ENCODE results near the gene PADI1.

The PADI1 gene

DNA sequence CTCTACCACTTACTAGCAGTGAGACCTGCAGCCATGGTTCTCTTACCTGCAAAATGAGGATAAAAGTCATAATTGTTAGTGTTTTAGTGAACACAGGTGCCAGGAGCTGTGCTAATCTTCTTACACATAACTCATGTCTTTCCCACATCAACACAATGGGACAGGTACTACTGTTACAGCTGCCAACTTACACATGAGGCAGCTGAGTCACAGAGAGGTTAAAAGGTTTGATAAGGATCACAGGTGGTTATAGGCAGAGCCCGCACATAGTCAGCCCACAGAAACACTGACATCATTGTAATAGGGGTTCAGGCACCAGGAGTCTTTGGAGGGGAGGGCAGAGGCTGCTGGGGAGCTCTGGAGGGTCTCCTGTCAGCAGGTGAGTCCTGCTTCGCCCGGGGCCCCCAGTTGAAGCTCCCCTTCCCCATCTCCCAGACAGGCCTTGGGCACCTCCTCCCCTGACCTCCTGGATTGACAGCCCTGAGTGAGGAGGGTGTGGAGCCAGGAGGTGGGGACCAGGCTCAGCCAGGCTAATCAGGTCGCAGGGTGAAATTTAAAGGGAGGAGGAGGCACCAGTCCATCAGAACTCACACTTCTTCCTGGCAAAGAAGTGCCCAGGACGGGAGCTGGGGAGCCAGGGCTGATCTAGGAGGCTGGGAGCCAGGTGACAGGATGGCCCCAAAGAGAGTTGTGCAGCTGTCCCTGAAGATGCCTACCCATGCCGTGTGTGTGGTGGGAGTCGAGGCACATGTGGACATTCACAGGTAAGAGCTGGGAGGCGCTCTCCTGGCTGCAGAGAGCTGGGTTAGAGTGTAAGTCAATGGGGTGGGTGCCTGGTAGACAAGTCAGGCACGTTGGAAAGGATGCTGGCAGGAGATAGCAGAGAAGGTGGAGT lies at the start of gene PADI1:
PADI1 (plus strand) TSS at position 583 of the 895 bp plus-strand sequence; CDS start at position 673, 90 bp downstream.
- no peak for DNase-seq

DNA sequence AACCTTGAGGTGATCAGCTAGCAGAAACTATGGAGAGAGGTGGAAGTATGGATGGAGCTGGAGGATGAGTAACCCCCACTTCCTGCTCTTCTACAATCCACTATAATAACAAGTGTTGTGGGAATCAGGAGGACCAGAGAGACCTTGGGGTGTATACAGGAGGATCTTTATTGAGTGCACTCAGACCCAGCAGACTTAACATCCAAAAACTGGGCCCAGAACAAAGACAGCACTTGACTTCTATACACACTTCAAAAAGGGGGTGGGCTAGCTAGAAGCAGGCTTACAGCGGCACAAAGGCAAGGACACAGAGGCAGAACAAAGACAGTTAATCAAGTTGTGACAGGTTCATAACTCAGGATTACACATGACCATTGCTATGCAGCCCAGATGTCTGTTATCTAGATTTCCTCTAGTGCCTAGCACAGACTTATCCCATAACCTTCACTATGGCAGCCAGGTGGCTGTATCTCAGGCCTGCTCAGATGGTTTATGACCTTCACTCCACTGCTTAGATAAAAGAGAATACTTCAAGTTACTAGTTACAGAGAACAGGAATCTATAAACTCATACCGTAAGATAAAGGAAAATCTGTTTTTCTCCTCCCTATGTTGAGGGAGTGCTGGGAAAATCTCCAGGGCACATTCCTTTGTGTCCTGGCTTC lies 49.5 kb upstream of the PADI1 start:
- no peak for DNase-seq

DNA sequence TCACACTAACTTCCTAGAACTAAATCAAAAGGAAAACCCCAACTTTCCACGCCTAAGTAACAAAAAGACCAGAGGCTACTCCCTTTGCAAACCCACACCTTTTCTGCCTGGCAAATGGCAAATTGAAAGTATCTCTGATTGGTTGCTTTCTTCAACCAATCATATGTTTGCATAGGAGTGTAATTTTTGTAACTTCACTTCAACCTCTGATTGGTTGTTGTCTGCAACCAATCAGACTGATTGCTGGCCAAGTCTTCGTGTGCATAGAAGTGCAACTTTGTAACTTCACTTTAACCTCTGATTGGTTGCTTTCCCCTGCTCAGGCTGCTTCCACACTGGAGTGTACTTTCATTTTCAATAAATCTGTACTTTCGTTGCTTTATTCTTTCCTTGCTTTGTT lies 48.8 kb upstream of the PADI1 start:
- DNase-seq, result no peak

DNA sequence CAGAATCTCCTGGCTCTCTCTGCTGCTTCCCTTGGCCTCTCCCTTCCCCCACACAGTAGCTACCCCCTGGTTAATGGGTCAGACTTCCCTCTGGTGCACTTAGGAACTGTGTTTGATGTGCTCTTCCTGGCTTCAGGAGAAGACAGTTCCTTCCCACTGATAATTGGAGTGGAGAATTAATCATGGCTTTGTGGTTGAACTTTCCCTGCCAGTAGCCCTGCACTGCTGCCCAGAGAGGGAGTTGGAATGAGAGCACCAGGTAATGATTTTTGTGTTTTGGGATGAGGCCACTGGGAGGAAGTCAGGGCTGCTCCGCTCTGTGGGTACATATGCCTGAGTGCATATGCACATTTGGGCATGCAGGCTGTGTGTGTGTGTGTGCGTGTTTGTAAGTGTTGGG lies 46.0 kb upstream of the PADI1 start:
- no peak for DNase-seq

DNA sequence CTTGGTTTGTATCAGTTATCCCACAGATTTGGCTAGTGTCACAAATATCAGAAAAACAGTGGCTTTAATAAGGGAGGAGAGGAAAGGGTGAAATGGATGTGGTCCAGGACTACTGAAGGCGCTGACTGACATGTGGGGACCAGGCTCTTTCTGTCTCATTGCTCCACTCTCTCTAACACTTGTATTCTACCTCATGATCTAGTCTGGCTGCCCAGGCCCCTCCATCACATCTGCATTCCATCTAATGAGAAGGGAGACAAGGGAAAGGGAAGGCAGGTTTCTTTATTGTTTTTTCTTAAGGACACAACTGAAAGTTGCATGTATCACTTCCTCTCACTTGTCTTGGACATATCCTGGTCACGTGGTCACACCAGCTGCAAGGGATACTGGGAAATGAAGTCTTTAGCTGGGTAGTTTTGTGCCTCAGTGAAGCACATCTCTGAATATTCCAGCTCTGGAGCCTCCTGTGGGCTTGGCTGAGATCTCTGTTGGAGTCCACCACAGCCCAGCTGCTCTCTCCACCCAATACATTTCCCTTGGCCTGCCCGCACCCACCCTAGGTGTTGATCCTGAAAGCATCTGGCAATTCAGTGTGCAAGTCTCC lies 43.7 kb upstream of the PADI1 start:
- no peak for DNase-seq

DNA sequence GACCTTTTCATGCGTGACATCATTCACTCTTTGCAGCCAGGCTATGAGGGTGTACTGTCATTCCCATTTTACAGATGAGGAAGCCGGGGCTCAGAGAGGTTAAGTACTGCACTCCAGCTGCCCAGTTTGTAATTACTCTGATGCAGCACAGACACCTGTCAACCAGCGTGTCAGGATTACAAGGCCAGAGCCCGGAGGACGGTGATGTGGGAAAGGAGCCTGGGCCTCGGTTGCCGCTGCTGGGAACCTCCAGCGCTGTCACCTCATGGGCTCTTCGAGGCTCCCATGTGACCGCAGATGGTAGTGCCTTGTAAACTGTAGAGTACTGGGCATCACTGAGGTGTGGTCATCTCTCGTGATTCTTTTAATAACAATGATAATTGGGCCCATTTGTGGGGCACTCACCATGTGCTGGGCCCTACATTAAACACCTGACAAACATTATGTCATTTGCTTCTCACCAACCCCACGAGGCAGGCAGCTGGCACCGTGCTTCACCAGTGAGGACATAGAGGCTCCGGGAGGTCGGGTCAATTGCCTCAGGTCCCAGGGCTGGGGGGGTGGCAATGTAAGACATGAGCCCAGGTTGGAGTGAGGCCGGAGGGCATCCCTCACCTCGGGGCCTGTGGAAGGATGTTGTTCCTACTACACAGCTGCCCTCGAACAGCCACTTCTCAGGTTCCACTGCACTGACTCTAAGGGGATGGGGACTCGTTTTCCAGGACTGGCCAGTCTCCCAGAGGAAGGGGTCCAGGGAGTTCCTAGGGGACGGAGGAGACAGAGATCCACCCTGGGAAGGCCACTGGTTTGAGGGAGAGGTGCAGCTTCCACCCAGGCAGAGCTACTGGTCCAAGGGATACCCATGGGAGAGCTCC lies 42.8 kb upstream of the PADI1 start:
- DNase-seq, result no peak

DNA sequence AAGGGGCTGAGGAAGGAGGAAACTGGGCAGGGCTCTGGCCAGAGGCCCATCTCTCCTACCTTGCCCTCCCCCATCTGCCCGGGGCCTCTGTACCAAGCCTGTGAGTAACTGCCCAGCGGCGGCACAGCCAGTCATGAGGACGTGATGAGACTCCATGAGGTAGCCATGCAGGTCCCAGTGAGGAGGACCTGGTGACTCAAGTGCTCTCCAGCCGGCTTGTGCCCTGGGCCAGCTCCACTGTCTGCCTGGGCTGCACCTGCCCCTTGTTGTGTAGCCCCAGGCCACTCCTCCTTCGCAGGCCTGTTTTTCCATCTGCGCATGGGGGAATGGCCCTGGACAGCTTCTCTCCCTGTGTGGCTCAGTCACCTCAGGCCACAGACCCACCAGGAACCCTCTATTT lies 42.0 kb upstream of the PADI1 start:
- no peak for DNase-seq

DNA sequence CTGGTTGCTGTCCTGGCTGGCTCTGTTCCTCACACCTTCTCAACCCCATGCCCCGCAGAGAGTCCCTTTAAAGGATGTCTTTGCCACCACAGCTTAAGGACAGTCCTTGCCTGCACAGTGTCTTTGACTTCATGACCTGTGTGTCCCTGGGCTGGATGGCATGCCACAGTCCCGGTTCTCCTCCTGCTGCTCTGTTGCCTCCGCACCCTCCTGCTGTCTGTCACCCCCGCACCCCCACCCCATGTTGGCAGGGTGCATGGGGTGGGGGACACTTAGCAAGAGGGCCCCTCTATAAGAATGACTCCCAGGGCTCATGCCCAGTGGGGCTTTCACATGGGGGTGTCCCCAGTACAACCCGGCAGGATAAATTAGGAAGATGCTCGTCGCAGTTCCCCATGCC lies 41.6 kb upstream of the PADI1 start:
- DNase-seq, result no peak

DNA sequence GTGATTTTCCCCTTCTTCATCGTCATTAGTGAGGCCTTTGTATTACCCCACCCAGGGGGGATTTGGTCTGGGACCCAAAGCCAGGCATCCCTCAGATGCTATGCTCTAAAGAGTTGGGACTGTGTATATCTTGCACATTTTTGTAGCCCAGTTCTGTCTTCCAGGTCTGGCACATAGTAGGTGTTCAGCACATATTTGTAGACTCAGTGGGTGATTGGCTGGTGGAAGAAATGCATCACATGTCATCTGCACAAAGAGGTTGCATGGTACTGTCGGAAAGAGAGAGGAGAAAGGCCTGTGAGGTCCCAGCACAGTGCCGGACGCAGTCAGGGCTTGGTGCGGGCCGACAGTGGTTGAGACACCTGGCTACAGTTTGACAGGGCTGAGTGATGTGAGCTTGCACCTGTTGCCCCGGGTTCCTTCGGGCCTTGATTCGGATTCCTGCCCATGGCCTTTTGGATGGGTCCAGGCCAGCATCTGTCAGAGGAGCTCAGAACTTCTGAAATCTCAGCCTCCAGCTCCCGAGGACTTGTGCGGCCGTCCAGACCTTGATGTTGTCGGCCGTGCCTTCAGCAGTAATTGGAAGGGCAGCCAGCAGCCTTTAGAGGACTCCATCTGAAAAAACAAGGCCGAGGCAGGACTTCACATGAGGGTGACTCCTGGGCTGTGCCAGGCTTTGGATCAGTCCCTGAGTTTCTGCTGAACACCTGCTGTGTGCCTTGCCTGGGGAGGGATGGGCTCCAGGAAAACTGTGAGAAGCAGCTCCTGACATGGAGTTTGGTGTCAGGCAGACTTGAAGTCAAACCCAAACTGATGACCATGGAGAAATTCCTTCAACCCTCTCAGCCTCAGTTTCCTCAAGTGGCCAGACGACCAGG lies 40.9 kb upstream of the PADI1 start:
- DNase-seq, result no peak

DNA sequence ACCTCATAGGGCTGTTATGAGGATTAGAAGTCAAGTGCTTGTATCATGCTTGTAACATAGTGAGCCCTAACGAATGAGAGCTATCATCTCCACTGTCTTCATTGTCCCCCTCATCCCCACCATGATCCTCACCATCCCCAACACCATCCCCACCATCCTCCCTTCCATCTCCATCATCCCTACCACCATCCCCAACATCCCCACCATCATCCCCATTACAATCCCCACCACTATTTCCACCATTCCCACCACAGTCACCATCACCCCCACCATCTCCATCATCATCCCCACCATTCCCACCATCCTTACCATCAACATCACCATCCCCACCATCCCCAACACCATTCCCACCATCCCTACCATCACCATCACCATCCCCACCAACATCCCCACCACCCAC lies 39.1 kb upstream of the PADI1 start:
- DNase-seq, result no peak

DNA sequence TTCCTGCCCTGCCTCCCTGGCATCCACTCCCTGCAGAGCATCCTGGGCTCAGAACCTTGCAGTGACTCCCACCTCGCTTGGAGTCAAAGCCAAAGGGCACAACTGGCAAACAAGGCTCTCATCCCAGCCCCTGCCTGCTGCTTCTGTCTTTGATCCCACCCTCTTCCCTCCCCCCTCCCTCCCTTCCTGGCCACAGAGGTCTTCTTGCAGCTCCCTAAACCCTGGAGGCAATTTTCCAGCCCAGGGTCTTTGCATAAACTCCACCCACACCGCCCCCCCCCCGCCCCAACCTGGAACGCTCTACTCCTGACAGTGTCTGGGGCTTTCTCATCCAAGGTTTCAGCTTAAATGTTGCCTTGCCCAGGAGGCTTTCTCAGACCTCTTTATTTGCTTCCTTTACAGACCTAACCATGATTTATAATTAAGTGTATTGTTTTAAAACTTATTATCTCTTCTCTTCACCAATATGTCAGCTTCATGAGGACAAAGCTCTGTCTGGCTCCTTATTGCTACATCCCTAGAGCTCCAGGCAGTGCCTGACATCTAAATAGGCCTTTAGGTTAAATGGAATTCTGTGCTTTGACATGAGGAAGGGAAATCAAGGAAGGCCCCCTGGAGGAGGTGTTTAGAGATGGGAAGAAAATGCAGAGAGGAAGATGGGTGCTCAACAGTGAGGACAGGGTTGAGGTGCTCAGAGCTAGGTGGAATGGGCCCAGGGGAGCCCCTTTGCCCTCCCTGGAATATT lies 37.7 kb upstream of the PADI1 start:
- DNase-seq, result no peak

DNA sequence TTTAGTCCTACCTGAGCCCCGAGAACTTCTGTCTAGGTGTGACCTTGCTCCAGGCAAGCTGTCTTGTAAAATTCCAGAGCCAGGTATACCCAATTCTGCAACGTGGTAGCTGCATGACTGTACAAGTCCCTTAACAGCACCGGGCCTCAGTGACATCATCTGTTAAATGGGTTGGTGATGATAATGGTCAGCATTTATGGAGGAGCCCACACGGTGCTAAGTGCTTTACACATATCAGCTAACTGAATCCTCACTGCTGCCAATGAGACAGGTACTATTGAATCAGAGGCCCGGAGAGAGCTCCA lies 37.2 kb upstream of the PADI1 start:
- no peak for DNase-seq

- DNase-seq, result peak in 1 of 3 experiments; percentile 30
Observed at GRCh38 chr1:17168091-17168876, 36.6 kb upstream of the PADI1 start.

GRCh38 chr1:17170571-17170970 lies 34.4 kb upstream of the PADI1 start:
- DNase-seq, result no peak

DNA sequence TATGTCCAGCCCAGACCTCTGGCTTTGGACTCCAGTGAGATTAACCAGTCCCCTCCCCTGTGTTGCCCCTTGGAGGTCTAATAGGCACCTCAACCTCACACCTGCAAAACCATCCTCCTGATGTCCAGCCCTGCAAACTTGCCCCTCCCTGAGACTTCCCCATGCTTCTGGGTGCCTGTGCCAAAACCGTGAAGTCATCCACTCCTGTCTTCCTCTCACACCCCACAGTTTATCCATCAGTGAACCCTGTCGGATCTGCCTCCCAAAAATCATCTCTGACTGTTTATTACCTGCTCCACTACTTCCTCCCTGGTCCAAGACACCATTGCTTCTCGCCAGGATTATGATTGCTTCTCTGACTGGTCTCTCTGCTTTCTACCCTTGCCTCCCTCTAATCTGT lies 31.7 kb upstream of the PADI1 start:
- no peak for DNase-seq

DNA sequence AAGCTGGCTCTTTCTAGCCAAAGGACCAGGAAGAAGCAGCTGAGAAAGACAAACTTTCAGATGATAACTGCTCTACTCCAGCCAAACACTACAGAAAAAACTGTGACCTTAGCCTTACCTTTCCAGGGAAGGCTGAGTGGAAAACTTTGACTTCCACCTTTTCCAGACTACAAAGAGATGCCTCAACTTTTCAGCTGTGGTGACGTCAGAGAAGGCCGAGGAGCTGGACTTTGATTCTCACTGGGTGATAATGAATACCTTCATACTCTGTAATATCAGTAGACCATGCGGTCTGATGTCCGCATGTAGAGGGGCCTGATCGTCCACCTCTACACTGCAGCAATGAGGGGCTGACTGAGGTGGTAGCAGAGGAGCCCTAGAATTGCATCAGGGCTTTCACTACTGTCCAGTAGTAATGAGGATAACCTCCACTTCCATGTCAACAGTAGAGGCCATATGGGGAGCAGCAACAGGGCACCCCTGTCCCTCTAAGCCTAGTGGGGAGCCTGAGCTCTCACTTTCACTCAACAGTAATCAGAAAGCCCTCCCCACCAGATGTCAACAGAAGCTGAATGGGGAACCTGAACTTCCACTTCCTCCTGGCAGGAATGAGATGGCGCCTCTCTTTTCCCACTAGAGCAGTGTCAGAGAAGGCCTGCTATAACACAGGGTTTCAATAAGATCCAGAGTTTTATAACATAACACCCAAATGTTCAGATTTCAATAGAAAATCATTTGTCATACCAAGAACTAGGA lies 28.4 kb upstream of the PADI1 start:
- no peak for DNase-seq

DNA sequence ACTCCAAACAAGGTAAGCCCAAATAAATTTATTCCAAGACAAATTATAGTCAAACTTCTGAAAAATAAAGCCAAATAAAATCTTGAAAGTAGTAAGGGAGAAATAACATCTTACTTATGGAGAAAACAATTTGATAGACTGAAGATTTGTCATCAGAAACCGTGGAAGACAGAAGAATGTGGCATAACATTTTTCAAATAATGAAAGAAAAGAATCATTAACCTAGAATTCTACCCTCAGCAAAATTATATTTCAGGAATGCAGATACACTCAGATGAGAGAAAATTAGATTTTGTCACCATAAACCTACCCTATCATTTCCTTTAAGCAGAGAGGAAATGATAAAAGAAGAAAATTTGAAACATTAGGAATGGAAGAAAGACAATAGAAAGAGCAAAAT lies 27.3 kb upstream of the PADI1 start:
- no peak for DNase-seq

- no peak for DNase-seq
Observed at GRCh38 chr1:17181781-17182464, 23.0 kb upstream of the PADI1 start.

Data from NCI-H1417 (cell line).